RWPE1 (cell line): ENCODE results near the gene NUCKS1.

ENCODE experiments used
- CTCF ChIA-PET: fragments of 350-600 bp; sonication (Branson Sonifier 250); formaldehyde crosslinking; extraction: SDS; loops from one replicate; lab custom pipeline; 2021; lab: Yijun Ruan, JAX
- POLR2A ChIA-PET: fragments of 400-600 bp; formaldehyde crosslinking; extraction: SDS; loops from one replicate; lab custom pipeline; 2020; ENCODE audit warnings: antibody characterized with exemption; ENCODE audit not compliant: low non-redundant PET; lab: Yijun Ruan, JAX
- DNase-seq: peaks from one replicate; pipeline ENCODE4 v3.0.0; 2012; ENCODE audit warnings: low spot score
- H3K27ac ChIP-seq: fragments of 450-650 bp; 2 replicates; pipeline ENCODE4 v1.5.1; 2017
- TF ChIP-seq, protein P1 (sequence below): fragments of 450-650 bp; conservative IDR thresholded peaks from 2 replicates; pipeline ENCODE4 v1.5.1; 2017; ENCODE audit warnings: low read depth, mild to moderate bottlenecking

NUCKS1 gene

DNA sequence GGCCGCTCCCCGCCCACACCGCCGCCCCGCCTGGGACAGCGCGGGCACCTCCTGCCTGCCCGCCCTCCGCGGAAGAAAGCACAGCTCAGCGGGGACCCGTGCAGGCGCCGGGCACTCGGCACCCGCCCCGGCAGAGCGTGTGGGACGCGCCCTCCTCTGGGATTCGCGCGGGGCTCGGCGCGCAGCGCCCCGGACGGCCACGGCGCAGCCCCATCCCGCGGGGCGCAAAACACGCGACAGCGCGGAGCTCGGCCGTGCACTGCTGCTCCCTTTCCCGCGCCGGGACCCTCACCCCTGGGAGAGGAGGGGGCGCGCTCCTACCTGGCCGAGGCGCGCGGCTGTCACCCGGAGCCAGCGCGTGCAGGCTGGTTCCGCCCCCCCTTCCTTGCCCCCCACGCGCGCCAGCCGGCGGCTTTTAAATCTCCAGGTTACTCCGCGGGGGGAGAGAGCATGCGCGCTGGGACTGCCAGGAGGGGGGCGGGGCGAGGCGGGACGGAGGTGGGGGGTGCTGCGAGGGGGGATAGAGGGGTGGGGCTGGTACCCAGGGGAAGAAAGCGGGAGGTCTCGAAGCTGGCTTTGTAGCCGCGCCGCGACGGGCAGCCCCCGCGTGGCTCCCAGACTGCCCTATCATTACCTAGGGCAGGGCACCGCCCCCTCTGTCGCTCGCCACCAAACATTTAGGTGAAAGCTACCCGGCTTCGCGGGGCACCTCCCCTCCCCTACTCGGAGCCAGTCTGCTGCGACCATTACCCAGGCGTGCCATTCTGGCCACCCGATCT lies 69.7 kb downstream of the NUCKS1 start, which contains the start of gene SLC45A3:
Gene SLC45A3 (minus strand): TSS at position 437 of the 779 bp plus-strand sequence. CDS start 15,853 bp downstream, outside the sequence.
- peak within 1 kb of the TSS; percentile 62 for H3K27ac ChIP-seq
- ChIA-PET POLR2A (interaction anchor here (0.6 to 0.7 kb wide), 2 partner anchors 281 to 415 kb away, joined by 3 read pairs; no protein-coding TSS in a partner anchor), CTCF (interaction anchor here (0.5 to 2.9 kb wide), 10 partner anchors 9 to 783 kb away, joined by 3 to 28 read pairs (median 4); no protein-coding TSS in a partner anchor)
- peak; percentile 55 for DNase-seq
- TF ChIP-seq, protein P1, sequence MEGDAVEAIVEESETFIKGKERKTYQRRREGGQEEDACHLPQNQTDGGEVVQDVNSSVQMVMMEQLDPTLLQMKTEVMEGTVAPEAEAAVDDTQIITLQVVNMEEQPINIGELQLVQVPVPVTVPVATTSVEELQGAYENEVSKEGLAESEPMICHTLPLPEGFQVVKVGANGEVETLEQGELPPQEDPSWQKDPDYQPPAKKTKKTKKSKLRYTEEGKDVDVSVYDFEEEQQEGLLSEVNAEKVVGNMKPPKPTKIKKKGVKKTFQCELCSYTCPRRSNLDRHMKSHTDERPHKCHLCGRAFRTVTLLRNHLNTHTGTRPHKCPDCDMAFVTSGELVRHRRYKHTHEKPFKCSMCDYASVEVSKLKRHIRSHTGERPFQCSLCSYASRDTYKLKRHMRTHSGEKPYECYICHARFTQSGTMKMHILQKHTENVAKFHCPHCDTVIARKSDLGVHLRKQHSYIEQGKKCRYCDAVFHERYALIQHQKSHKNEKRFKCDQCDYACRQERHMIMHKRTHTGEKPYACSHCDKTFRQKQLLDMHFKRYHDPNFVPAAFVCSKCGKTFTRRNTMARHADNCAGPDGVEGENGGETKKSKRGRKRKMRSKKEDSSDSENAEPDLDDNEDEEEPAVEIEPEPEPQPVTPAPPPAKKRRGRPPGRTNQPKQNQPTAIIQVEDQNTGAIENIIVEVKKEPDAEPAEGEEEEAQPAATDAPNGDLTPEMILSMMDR = no peak

- CTCF ChIA-PET = interaction anchor here (0.6 to 2.9 kb wide), 10 partner anchors 7 to 1958 kb away, joined by 3 to 28 read pairs (median 5); no protein-coding TSS in a partner anchor
- POLR2A ChIA-PET = interaction anchor here (0.7 kb wide), 1 partner anchor 31 kb away, joined by 3 read pairs; no protein-coding TSS in a partner anchor
- H3K27ac ChIP-seq = peak overlapping the region; percentile 62
- DNase-seq = no peak
- TF ChIP-seq, protein P1 = no peak
These were observed 71.5 kb downstream of the NUCKS1 start for GRCh38 chr1:205678286-205679111.

- ChIA-PET CTCF (interaction anchor here (0.6 to 2.3 kb wide), 6 partner anchors 10 to 388 kb away, joined by 3 to 12 read pairs (median 4); no protein-coding TSS in a partner anchor), POLR2A (no interaction called here)
- no peak overlapping the region for H3K27ac ChIP-seq
- TF ChIP-seq, protein P1 = no peak
- no peak for DNase-seq
These were observed 72.8 kb downstream of the NUCKS1 start for GRCh38 chr1:205677167-205677566.

DNA sequence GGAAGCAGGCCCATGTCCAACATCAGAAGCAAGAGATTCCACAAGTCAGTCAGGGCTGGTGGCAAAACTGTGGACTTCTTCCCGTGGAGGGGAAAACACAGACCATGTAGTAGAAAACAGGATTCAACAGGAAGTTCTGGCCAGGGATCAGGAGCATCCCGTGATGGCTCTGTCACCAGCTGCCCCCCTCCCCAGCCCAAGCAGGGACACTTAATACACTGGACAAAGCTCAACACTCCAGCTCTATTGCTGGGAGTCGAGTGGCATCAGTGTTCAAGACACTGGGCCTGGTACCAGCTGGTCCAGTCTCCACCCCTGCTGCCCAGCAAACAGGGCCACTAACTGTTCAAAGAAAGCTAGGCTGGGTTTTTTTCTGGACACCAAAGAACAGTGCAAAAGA lies 73.4 kb downstream of the NUCKS1 start:
- no peak for DNase-seq
- CTCF ChIA-PET = interaction anchor here (1.5 to 2.3 kb wide), 2 partner anchors 9 to 18 kb away, joined by 3 to 12 read pairs; no protein-coding TSS in a partner anchor
- no peak overlapping the region for H3K27ac ChIP-seq
- POLR2A ChIA-PET = no interaction called here
- TF ChIP-seq, protein P1 = no peak

DNA sequence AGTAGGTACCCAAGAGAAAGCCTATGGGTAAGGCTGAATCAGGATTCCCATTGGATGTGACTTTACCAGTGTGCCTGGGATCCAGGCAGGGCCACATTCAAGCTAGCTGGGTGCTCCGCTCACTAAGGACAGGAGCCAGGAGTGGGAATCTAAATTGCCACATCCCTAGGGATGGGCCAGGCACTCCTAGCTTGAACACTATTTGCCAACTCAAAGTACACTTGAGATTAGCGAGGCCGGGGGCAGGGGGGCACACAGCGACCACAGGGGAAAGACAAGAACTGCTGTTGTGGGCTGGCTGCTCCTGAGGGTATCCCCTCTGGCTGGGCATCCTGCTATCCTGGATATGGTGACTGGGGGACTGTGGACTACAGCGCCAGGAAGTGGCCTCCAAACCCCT lies 74.0 kb downstream of the NUCKS1 start:
- no peak overlapping the region for H3K27ac ChIP-seq

More for the DNA sequence above, 74.0 kb downstream of the NUCKS1 start:
- no peak for DNase-seq
- ChIA-PET CTCF (interaction anchor here (0.6 to 2.3 kb wide), 4 partner anchors 17 to 48 kb away, joined by 3 to 12 read pairs (median 4); no protein-coding TSS in a partner anchor), POLR2A (no interaction called here)
- TF ChIP-seq, protein P1 = no peak
